AG04449 (cell line): ENCODE results near the gene CFAP119.
A peak's percentile ranks its signal among the peaks of the same experiment; 100 is the strongest.

Experiments
- CTCF ChIA-PET: fragments of 350-600 bp; formaldehyde crosslinking; extraction: SDS; loops from one replicate; lab custom pipeline; 2021; ENCODE audit warnings: antibody characterized with exemption; lab: Yijun Ruan, JAX
- POLR2A ChIA-PET: fragments of 400-600, 350-600 bp; formaldehyde crosslinking; extraction: SDS; loops from one replicate; lab custom pipeline; 2020; ENCODE audit warnings: antibody characterized with exemption, inconsistent platforms; lab: Yijun Ruan, JAX
- DNase-seq: peaks from one replicate; pipeline ENCODE4 v3.0.0-alpha.2; 2010; ENCODE audit warnings: low read depth, low spot score
- H3K4me3 ChIP-seq: 2 replicates; pipeline ENCODE4 v1.5.1; 2011; ENCODE audit warnings: low read depth, mild to moderate bottlenecking, control low read depth, low read length
- TF ChIP-seq, protein P1 (sequence below): IDR thresholded peaks from one replicate; pipeline ENCODE4 v1.5.1; 2011; ENCODE audit warnings: mild to moderate bottlenecking, moderate library complexity, low read length, control low read depth, inconsistent platforms; ENCODE audit not compliant: insufficient read depth; ENCODE audit errors: missing control alignments

Gene CFAP119

DNA sequence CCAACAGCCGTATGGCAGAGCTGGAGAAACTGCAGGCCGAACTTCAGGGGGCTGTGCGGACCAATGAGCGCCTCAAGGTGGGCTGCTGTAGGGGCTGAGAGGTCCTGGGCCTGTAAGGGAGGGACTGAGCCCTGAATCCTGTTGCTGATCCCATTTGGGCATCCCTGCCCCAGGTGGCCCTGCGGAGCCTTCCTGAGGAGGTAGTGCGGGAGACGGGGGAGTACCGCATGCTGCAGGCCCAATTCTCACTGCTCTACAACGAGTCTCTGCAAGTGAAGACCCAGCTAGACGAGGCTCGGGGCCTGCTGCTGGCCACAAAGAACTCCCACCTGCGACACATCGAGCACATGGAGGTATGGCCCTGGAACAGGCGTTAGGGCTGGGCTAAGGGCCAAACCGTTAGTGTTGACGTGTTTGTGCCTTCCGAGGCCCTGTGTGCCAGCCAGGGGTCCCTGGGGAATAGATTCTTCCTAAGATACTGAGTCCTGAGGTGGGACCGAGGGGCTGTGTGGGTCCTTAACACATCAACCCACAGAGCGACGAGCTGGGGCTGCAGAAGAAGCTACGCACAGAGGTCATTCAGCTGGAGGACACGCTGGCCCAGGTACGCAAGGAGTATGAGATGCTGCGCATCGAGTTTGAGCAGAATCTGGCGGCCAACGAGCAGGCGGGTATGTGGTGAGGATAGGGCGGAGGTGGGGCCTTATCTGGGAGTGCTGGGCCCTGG is 4.5 kb upstream of the CFAP119 start:
- no peak overlapping the region for H3K4me3 ChIP-seq
- no peak for DNase-seq
- ChIA-PET CTCF (interaction anchor here (1.8 kb wide), 1 partner anchor 187 kb away, joined by 4 read pairs; no protein-coding TSS in a partner anchor), POLR2A (no interaction called here)
- TF ChIP-seq, protein P1, sequence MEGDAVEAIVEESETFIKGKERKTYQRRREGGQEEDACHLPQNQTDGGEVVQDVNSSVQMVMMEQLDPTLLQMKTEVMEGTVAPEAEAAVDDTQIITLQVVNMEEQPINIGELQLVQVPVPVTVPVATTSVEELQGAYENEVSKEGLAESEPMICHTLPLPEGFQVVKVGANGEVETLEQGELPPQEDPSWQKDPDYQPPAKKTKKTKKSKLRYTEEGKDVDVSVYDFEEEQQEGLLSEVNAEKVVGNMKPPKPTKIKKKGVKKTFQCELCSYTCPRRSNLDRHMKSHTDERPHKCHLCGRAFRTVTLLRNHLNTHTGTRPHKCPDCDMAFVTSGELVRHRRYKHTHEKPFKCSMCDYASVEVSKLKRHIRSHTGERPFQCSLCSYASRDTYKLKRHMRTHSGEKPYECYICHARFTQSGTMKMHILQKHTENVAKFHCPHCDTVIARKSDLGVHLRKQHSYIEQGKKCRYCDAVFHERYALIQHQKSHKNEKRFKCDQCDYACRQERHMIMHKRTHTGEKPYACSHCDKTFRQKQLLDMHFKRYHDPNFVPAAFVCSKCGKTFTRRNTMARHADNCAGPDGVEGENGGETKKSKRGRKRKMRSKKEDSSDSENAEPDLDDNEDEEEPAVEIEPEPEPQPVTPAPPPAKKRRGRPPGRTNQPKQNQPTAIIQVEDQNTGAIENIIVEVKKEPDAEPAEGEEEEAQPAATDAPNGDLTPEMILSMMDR, result no peak

DNA sequence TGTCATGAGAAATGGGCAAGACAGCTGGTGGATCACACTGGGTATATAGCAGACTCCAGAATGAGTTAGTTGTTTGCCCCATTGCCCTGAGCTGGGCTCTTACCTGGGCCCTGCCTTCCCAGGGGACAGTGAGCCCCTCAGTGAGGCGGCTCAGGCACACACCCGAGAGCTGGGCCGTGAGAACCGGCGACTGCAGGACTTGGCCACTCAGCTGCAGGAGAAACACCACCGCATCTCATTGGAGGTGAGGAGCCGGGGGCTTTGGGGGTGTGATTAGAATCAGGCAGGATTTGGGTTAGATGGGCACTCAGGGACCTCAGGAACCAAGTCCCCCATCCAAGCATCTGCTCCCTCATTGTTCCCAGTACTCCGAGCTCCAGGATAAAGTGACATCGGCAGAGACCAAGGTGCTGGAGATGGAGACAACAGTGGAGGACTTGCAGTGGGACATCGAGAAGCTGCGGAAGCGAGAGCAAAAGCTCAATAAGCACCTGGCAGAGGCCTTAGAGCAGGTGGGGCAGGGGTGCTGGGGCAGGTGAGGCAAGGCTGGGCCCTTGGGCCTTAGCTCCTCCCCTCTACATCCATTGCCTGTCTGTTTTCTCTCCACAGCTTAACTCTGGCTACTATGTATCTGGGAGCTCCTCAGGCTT is 3.1 kb upstream of the CFAP119 start:
- DNase-seq, result no peak
- H3K4me3 ChIP-seq, result no peak overlapping the region
- ChIA-PET POLR2A (interaction anchor here (1.0 kb wide), 1 partner anchor 10 kb away, joined by 3 read pairs; no protein-coding TSS in a partner anchor), CTCF (interaction anchor here (1.3 to 3.4 kb wide), 4 partner anchors 10 to 188 kb away, joined by 4 to 11 read pairs (median 6); no protein-coding TSS in a partner anchor)
- TF ChIP-seq, protein P1, result no peak

DNA sequence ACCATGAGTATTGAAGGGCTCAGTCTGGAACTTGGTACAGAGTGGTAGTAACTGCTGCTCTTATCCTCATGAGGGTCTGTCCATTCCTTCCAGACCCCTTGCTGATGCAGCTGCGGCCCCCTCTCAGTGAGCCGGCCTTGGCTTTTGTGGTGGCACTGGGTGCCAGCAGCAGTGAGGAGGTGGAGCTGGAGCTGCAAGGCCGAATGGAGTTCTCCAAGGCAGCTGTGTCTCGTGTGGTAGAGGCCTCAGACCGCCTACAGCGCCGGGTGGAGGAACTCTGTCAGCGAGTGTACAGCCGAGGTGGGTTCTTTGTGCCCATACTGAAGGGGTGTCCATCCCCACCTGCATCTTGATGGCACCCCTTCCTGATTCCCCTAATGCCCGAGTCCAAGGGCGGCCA is 2.2 kb upstream of the CFAP119 start:
- POLR2A ChIA-PET, result interaction anchor here (1.0 to 1.3 kb wide), 2 partner anchors 10 to 11 kb away, joined by 3 to 6 read pairs; no protein-coding TSS in a partner anchor
- CTCF ChIA-PET, result interaction anchor here (1.3 to 3.4 kb wide), 4 partner anchors 11 to 156 kb away, joined by 4 to 11 read pairs (median 10); no protein-coding TSS in a partner anchor
- no peak overlapping the region for H3K4me3 ChIP-seq
- TF ChIP-seq, protein P1, result no peak
- DNase-seq, result no peak

DNA sequence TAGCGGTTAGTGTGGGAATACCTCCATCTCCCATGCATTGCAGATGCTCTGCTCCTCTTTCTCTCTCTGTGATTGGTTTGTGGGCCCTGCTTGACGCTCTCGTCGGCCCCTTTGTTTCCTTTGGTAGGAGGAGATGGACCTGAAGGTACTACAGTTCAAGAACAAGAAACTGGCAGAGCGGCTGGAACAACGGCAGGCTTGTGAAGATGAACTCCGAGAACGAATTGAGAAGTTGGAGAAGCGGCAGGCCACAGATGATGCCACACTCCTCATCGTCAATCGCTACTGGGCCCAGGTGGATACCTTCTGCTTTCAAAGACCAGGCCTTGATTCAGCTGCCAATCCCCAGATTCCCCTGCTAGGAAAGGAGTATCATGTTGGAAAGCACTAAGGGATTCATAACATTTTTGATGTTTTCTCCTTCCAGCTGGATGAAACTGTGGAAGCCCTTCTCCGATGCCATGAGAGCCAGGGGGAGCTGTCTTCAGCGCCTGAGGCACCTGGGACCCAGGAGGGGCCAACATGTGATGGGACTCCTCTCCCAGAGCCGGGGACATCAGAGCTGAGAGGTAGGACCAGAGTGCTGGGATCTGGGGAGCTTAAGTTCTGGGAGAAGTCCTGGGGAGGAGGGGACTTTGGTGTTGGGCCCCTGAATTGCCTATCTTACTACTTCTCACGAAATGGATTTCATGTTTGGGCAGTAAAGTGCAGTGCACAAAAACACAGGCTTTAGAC is 1.3 kb upstream of the CFAP119 start:
- ChIA-PET POLR2A (interaction anchor here (1.3 kb wide), 1 partner anchor 12 kb away, joined by 6 read pairs; no protein-coding TSS in a partner anchor), CTCF (interaction anchor here (1.1 to 3.4 kb wide), 6 partner anchors 12 to 138 kb away, joined by 3 to 11 read pairs (median 6); no protein-coding TSS in a partner anchor)
- peak overlapping the region; percentile 96 for H3K4me3 ChIP-seq
- no peak for DNase-seq
- TF ChIP-seq, protein P1, result no peak

DNA sequence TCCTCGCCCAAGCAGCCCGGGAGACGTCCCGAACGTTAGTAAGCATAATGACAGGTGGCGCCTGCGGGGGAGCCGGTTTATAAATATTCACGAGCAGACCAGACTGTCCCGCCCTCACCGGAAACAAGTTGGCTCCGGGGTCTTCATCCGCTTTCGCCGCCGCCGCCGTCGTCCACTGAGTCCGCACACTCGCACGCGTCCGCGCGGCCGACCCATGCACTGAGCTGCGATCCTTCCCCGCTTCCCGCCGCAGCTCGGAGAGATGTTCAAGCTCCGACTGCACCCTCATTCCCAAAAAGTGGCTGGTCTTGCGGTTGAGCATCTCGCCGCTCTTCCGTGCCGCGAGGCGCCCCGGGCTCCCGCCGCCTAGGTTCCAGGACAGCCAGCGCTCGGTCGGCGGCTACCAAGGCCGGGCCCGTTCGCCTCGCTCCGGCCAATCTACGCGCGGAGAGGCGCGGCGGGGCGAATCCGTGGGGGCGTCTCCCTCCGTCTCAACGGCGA is 385 bp downstream of the CFAP119 start:
- POLR2A ChIA-PET, result interaction anchor here (0.7 kb wide), 1 partner anchor 160 kb away, joined by 3 read pairs; no protein-coding TSS in a partner anchor

More for the DNA sequence above, 385 bp downstream of the CFAP119 start:
- DNase-seq, result no peak
- peak overlapping the region; percentile 96 for H3K4me3 ChIP-seq
- TF ChIP-seq, protein P1, result no peak
- CTCF ChIA-PET, result interaction anchor here (0.7 kb wide), 1 partner anchor 14 kb away, joined by 3 read pairs; no protein-coding TSS in a partner anchor
